ENCODE measurements around the gene STAMBPL1.

GRCh38 chr10:88920986-88921593 is 41.0 kb downstream of the STAMBPL1 start:
- TF ChIP-seq FOXP2 (optimal IDR thresholded peaks at IDR 0.05; ENCODE audit: control extremely low read depth, extremely low read length, insufficient read depth) (no peak), EZH2 (IDR thresholded peaks at IDR 0.05) (no peak), POLR2AphosphoS5 (IDR thresholded peaks at IDR 0.05; ENCODE audit: borderline replicate concordance, low read depth, low read length) (no peak)

Data from SK-N-MC (cell line).